GM21619 (cell line): ENCODE data around the gene FKBP9.
A peak's percentile ranks its signal among the peaks of the same experiment; 100 is the strongest.

ENCODE experiments used
- ATAC-seq: cut with Tn5 transposase; IDR thresholded peaks from one replicate; pipeline ENCODE4 v1.9.1; 2021; ENCODE audit not compliant: unreplicated experiment

Gene FKBP9

GRCh38 chr7:33054261-33054964 is 97.2 kb downstream of the FKBP9 start:
- peak; percentile 38 for ATAC-seq

- ATAC-seq, result no peak
These were observed 97.9 kb downstream of the FKBP9 start for GRCh38 chr7:33055158-33055557.
